OCI-LY7 (cell line): Measurements from ENCODE around the gene ATP1A2. TPM values are rescaled to one million over a fixed set of nuclear protein-coding genes. Genes with fewer than 3 reads are reported as not detected.
A peak's percentile ranks its signal among the peaks of the same experiment; 100 is the strongest.

Experiments used
- BruUV-seq: library from RNA; stranded (reverse); fragments of 400-500 nt; replicated peaks from 2 replicates; lab custom pipeline; 2021; lab: Mats Ljungman, UMichigan
- CTCF ChIA-PET: fragments of 300-600 bp; sonication (Branson Sonifier 250); formaldehyde crosslinking; loops from one replicate; lab custom pipeline; 2022; ENCODE audit warnings: antibody characterized with exemption; ENCODE audit not compliant: unreplicated experiment; lab: Charles Lee
- POLR2A ChIA-PET: fragments of 300-600 bp; sonication (Branson Sonifier 250); formaldehyde crosslinking; loops from one replicate; lab custom pipeline; 2022; ENCODE audit warnings: antibody characterized with exemption; lab: Charles Lee
- DNase-seq: peaks from one replicate; pipeline ENCODE4 v3.0.0-alpha.2; 2015; ENCODE audit warnings: low spot score
- H2AFZ ChIP-seq: fragments of 200-600 bp; sonication (generic), shearing (Covaris generic); 2 replicates; pipeline ENCODE4 v1.6.1; 2014; ENCODE audit warnings: mild to moderate bottlenecking, antibody characterized with exemption, low read length, moderate library complexity
- H3K27ac ChIP-seq: fragments of 200-600 bp; sonication (generic); 2 replicates; pipeline ENCODE4 v1.5.1; 2014; ENCODE audit warnings: mixed run types, low read depth, mild to moderate bottlenecking, moderate library complexity, low read length, inconsistent platforms; ENCODE audit not compliant: poor library complexity, severe bottlenecking
- H3K36me3 ChIP-seq: fragments of 200-600 bp; sonication (generic); 2 replicates; pipeline ENCODE4 v1.6.1; 2014; ENCODE audit warnings: mild to moderate bottlenecking, antibody characterized with exemption, low read length, moderate library complexity, mixed read lengths; ENCODE audit not compliant: insufficient read depth
- H3K4me1 ChIP-seq: fragments of 200-600 bp; sonication (generic); 2 replicates; pipeline ENCODE4 v1.5.1; 2014; ENCODE audit warnings: mild to moderate bottlenecking, low read length; ENCODE audit not compliant: insufficient read depth, poor library complexity, severe bottlenecking
- H3K4me2 ChIP-seq: fragments of 200-600 bp; sonication (generic); 2 replicates; pipeline ENCODE4 v1.6.1; 2014; ENCODE audit warnings: mild to moderate bottlenecking, low read length
- H3K4me3 ChIP-seq: fragments of 200-600 bp; sonication (generic); 2 replicates; pipeline ENCODE4 v1.5.1; 2014; ENCODE audit warnings: mild to moderate bottlenecking, low read depth, low read length; ENCODE audit not compliant: poor library complexity, severe bottlenecking
- H3K79me2 ChIP-seq: fragments of 200-600 bp; sonication (generic); 2 replicates; pipeline ENCODE4 v1.6.1; 2016; ENCODE audit warnings: low read depth, mild to moderate bottlenecking, low read length, moderate library complexity, mixed read lengths; ENCODE audit not compliant: insufficient read depth
- H3K9me2 ChIP-seq: fragments of 200-600 bp; sonication (generic); 2 replicates; pipeline ENCODE4 v1.6.1; 2016; ENCODE audit warnings: mild to moderate bottlenecking, low read length, mixed read lengths; ENCODE audit not compliant: insufficient read depth
- H3K9me3 ChIP-seq: fragments of 200-600 bp; sonication (generic); 2 replicates; pipeline ENCODE4 v1.6.1; 2014; ENCODE audit warnings: mild to moderate bottlenecking, mixed run types, low read length, mixed read lengths
- H4K20me1 ChIP-seq: fragments of 200-600 bp; sonication (generic); 2 replicates; pipeline ENCODE4 v1.6.1; 2014; ENCODE audit warnings: mild to moderate bottlenecking, antibody characterized with exemption, low read length, moderate library complexity, mixed read lengths; ENCODE audit not compliant: insufficient read depth
- EZH2phosphoT487 ChIP-seq: fragments of 200-600 bp; sonication (generic); IDR thresholded peaks from 2 replicates; pipeline ENCODE4 v1.6.1; 2018; ENCODE audit warnings: low read depth, borderline replicate concordance, mild to moderate bottlenecking, mixed run types, antibody characterized with exemption, low read length, moderate library complexity, mixed read lengths
- intact Hi-C: fragments of 100-400 bp; cut with micrococcal nuclease; formaldehyde crosslinking; loops from one replicate; pipeline ENCODE4 v1.10.0; 2022; ENCODE audit not compliant: unreplicated experiment
- total RNA-seq, 2 experiments: library from RNA; depleted of rRNA in 1 of 2; stranded (reverse); fragments of >200 nt in 1 of 2; shearing (Covaris generic) in 1 of 2; gene quantifications; 2 replicates each; pipeline ENCODE4 v1.2.3, GENCODE V29; 2014 to 2022
- TF ChIP-seq, protein P1 (sequence below): fragments of 200-600 bp; sonication (generic); conservative IDR thresholded peaks from 2 replicates; pipeline ENCODE4 v1.5.1; 2014; ENCODE audit warnings: mild to moderate bottlenecking, antibody characterized with exemption, low read length, moderate library complexity, mixed read lengths

The ATP1A2 gene
- total RNA-seq, 2 experiments from 2014 or later, result not detected

DNA sequence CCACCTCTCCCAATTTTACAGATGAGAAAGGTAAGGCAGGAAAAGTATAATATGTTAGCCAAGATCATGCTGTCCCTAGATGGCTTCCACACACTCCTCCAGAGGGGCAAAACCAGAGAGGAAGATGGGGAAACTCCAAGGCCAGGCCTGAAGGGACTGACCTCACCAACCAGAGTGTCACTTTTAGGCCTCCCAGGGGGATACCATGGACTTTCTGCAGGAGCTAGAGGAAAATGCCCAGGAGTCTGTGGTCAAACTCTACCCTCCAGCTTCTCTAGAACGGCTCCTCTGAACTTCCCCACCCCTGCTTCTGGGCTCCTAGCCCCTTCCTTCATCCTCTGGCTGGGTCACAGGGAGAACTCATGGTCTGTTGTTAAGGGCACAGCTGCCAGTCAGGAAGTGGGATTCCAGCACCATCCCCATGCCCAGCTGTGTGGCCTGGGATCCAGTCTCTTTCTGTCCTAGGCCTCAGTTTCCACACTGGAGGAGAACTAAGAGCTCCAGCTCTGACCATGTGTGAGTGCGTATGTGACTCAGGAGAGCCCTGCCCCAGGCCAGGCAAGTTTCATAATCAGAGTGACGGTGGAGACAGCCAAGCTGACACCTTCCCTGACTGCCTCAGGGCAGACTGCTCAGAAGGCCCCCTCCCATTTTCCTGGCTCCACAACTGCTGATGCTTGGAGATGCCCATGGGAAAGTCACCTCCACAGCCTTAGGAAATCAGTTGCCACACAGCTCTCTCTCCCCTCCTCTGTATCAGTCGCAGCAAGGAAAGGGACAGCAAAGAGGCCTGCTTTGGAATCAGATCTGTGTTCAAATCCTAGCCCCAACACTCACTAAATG is 19.1 kb upstream of the ATP1A2 start:
- Histone ChIP-seq H3K79me2 (peaks cover 8% of the 10 kb centered on the region; the same call in 1 of the 2 replicates), H4K20me1 (no peaks in the 10 kb centered on the region), H3K9me3 (no peaks in the 10 kb centered on the region), H3K4me2 (peak overlapping the region; percentile 90), H3K9me2 (no peaks in the 10 kb centered on the region), H2AFZ (no peak overlapping the region), H3K36me3 (peaks cover 20% of the 10 kb centered on the region; the same call in 1 of the 2 replicates), H3K4me1 (peaks cover 42% of the 10 kb centered on the region), H3K27ac (no peak overlapping the region), H3K4me3 (peak overlapping the region; percentile 95)
- BruUV-seq, result no TSS peak
- CTCF ChIA-PET, result interaction anchor here (0.9 to 1.1 kb wide), 2 partner anchors 12 to 156 kb away, joined by 3 read pairs; no protein-coding TSS in a partner anchor
- no peak for DNase-seq
- no peak for TF ChIP-seq EZH2phosphoT487
- TF ChIP-seq, protein P1, sequence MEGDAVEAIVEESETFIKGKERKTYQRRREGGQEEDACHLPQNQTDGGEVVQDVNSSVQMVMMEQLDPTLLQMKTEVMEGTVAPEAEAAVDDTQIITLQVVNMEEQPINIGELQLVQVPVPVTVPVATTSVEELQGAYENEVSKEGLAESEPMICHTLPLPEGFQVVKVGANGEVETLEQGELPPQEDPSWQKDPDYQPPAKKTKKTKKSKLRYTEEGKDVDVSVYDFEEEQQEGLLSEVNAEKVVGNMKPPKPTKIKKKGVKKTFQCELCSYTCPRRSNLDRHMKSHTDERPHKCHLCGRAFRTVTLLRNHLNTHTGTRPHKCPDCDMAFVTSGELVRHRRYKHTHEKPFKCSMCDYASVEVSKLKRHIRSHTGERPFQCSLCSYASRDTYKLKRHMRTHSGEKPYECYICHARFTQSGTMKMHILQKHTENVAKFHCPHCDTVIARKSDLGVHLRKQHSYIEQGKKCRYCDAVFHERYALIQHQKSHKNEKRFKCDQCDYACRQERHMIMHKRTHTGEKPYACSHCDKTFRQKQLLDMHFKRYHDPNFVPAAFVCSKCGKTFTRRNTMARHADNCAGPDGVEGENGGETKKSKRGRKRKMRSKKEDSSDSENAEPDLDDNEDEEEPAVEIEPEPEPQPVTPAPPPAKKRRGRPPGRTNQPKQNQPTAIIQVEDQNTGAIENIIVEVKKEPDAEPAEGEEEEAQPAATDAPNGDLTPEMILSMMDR, result no peak
- POLR2A ChIA-PET, result interaction anchor here (1.2 kb wide), 1 partner anchor 15 kb away, joined by 3 read pairs; the partner anchor contains the start of gene KCNJ9
- intact Hi-C loops, result no loop called here

DNA sequence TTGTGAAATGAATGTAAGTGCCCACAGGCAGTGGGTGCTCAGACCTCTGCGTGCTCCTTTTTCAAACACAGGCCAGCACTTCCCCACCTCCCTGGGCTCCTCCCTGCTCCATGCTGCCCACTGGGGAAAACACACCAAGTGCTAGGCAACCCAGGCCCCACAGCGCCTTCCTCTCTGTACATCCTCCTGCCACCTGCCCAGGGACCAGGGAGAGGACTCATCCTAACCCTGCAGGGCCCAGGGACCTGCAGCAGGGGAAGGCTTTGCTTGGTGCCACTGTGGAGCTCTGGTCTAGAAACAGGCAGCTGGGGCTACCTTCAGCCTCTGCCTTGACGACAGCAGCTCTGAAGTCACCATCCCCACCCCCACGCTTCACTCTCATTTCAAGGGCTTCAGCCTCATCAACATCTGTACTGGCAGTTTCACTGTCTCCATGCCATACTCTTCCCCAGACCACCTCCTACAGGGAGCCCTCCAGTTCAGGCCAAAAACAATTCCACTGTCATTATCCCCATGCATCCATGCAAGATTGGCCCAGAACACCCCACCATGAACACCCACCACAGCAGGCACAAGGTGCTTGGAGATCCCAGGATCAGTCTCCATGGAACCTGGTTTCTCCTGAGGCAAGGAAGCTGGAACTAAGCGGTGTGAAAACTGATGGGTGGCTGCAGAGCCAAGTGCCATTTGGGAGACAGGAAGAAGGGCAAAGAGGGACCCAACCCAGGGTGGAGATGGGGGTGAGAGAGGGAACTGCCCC is 18.2 kb upstream of the ATP1A2 start:
- Histone ChIP-seq H3K79me2 (peaks cover 8% of the 10 kb centered on the region; the same call in 1 of the 2 replicates), H3K4me1 (peaks cover 47% of the 10 kb centered on the region), H2AFZ (no peak overlapping the region), H3K9me2 (no peaks in the 10 kb centered on the region), H3K9me3 (no peaks in the 10 kb centered on the region), H3K4me3 (peak overlapping the region; percentile 95), H3K4me2 (peak overlapping the region; percentile 90), H3K36me3 (peaks cover 17% of the 10 kb centered on the region; the same call in 1 of the 2 replicates), H3K27ac (peak overlapping the region; percentile 57), H4K20me1 (no peaks in the 10 kb centered on the region)
- POLR2A ChIA-PET, result interaction anchor here (0.6 to 2.2 kb wide), 5 partner anchors 8 to 188 kb away, joined by 3 to 7 read pairs (median 5); partner anchors contain the start of genes KCNJ9 and PEX19
- TF ChIP-seq, protein P1, result no peak
- no peak for TF ChIP-seq EZH2phosphoT487
- intact Hi-C loops, result no loop called here
- DNase-seq, result peak; percentile 43
- TSS peak; percentile 62 for BruUV-seq
- CTCF ChIA-PET, result interaction anchor here (0.6 to 2.2 kb wide), 4 partner anchors 10 to 155 kb away, joined by 3 to 8 read pairs (median 6); no protein-coding TSS in a partner anchor
